OCI-LY1 (cell line): ENCODE measurements around the gene APPL1.

Source experiments
- H2AFZ ChIP-seq: fragments of 200-600 bp; sonication (generic), shearing (Covaris generic); 2 replicates; pipeline ENCODE4 v1.6.0; 2014; ENCODE audit warnings: antibody characterized with exemption, mild to moderate bottlenecking, low read length
- H3F3A ChIP-seq: fragments of 200-600 bp; sonication (generic), shearing (Covaris generic); 2 replicates; pipeline ENCODE4 v1.6.0; 2014; ENCODE audit warnings: mild to moderate bottlenecking, antibody characterized with exemption, low read length, moderate library complexity; ENCODE audit not compliant: insufficient read depth
- H3K27ac ChIP-seq: fragments of 200-600 bp; sonication (generic); 2 replicates; pipeline ENCODE4 v1.5.1; 2014; ENCODE audit warnings: low read length, mixed run types, mild to moderate bottlenecking, low read depth; ENCODE audit not compliant: poor library complexity, severe bottlenecking
- H3K27me3 ChIP-seq: fragments of 200-600 bp; sonication (generic); 2 replicates; pipeline ENCODE4 v1.6.0; 2014; ENCODE audit warnings: antibody characterized with exemption, mild to moderate bottlenecking, low read length, moderate library complexity; ENCODE audit not compliant: insufficient read depth
- H3K36me3 ChIP-seq: fragments of 200-600 bp; sonication (generic); 2 replicates; pipeline ENCODE4 v1.6.1; 2014; ENCODE audit warnings: mild to moderate bottlenecking, antibody characterized with exemption, low read length, moderate library complexity, mixed read lengths; ENCODE audit not compliant: insufficient read depth
- H3K4me1 ChIP-seq: fragments of 200-600 bp; sonication (generic); 2 replicates; pipeline ENCODE4 v1.5.1; 2014; ENCODE audit warnings: mild to moderate bottlenecking, low read length, moderate library complexity; ENCODE audit not compliant: insufficient read depth, severe bottlenecking
- H3K4me2 ChIP-seq: fragments of 200-600 bp; sonication (generic), shearing (Covaris generic); 2 replicates; pipeline ENCODE4 v1.6.1; 2014; ENCODE audit warnings: low read length
- H3K4me3 ChIP-seq: fragments of 200-600 bp; sonication (generic); 2 replicates; pipeline ENCODE4 v1.5.1; 2014; ENCODE audit warnings: low read length, low read depth, mild to moderate bottlenecking, mixed read lengths; ENCODE audit not compliant: poor library complexity, severe bottlenecking
- H3K79me2 ChIP-seq: fragments of 200-600 bp; shearing (Covaris generic); 2 replicates; pipeline ENCODE4 v1.6.1; 2016; ENCODE audit warnings: mixed run types, low read length, mixed read lengths; ENCODE audit not compliant: insufficient read depth
- H3K9ac ChIP-seq: fragments of 200-600 bp; sonication (generic), shearing (Covaris generic); 2 replicates; pipeline ENCODE4 v1.6.1; 2014; ENCODE audit warnings: mild to moderate bottlenecking, low read length, mixed read lengths
- H3K9me2 ChIP-seq: fragments of 200-600 bp; sonication (generic), shearing (Covaris generic); 2 replicates; pipeline ENCODE4 v1.6.1; 2014; ENCODE audit warnings: low read depth, mild to moderate bottlenecking, low read length, mixed read lengths
- H3K9me3 ChIP-seq: fragments of 200-600 bp; shearing (Covaris generic); 2 replicates; pipeline ENCODE4 v1.6.1; 2014; ENCODE audit warnings: low read length, mixed read lengths
- H4K20me1 ChIP-seq: fragments of 200-600 bp; sonication (generic), shearing (Covaris generic); 2 replicates; pipeline ENCODE4 v1.6.0; 2016; ENCODE audit warnings: mild to moderate bottlenecking, low read length; ENCODE audit not compliant: insufficient read depth
- CTCF ChIP-seq: fragments of 200-600 bp; sonication (generic), shearing (Covaris generic); IDR thresholded peaks from 2 replicates; pipeline ENCODE4 v1.5.1; 2017; ENCODE audit warnings: mild to moderate bottlenecking, antibody characterized with exemption, low read length, moderate library complexity, mixed read lengths
- EZH2 ChIP-seq: fragments of 200-600 bp; sonication (generic), shearing (Covaris generic); IDR thresholded peaks from 2 replicates; pipeline ENCODE4 v1.8.0; 2017; ENCODE audit warnings: borderline replicate concordance, mixed run types, mild to moderate bottlenecking, antibody characterized with exemption, low read length, moderate library complexity, mixed read lengths

Gene APPL1

GRCh38 chr3:57287205-57287604 lies 59.7 kb downstream of the APPL1 start:
- Histone ChIP-seq H3K36me3 (no peaks in the 10 kb centered on the region), H3K9me2 (no peaks in the 10 kb centered on the region), H3K27ac (no peak overlapping the region), H3K9ac (no peak overlapping the region), H3K4me2 (no peak overlapping the region), H4K20me1 (no peaks in the 10 kb centered on the region), H3F3A (no peaks in the 10 kb centered on the region), H3K27me3 (no peaks in the 10 kb centered on the region), H2AFZ (no peak overlapping the region), H3K4me1 (no peaks in the 10 kb centered on the region), H3K79me2 (no peaks in the 10 kb centered on the region), H3K9me3 (0 out of 2 replicates have a peak, but pooled peaks cover 4% of the 10 kb centered on the region), H3K4me3 (no peak overlapping the region)
- no peak for TF ChIP-seq CTCF
- no peak for TF ChIP-seq EZH2

GRCh38 chr3:57288403-57288802 lies 60.9 kb downstream of the APPL1 start:
- Histone ChIP-seq H4K20me1 (no peaks in the 10 kb centered on the region), H3K36me3 (no peaks in the 10 kb centered on the region), H3K27me3 (no peaks in the 10 kb centered on the region), H3K9me2 (no peaks in the 10 kb centered on the region), H2AFZ (no peak overlapping the region), H3K9me3 (0 out of 2 replicates have a peak, but pooled peaks cover 4% of the 10 kb centered on the region), H3F3A (no peaks in the 10 kb centered on the region), H3K9ac (no peak overlapping the region), H3K4me3 (no peak overlapping the region), H3K79me2 (no peaks in the 10 kb centered on the region), H3K4me2 (no peak overlapping the region), H3K4me1 (no peaks in the 10 kb centered on the region), H3K27ac (no peak overlapping the region)
- TF ChIP-seq CTCF (no peak), EZH2 (no peak)

GRCh38 chr3:57292159-57292896 lies 64.8 kb downstream of the APPL1 start, which contains the start of gene ASB14:
Gene ASB14, minus strand, starts transcription at chr3:57292685. Its CDS starts 652 bp downstream, at chr3:57292033.
- Histone ChIP-seq H3K9ac (no peak within 1 kb of the TSS), H3K27ac (no peak within 1 kb of the TSS), H3K9me3 (no peaks in the 10 kb centered on the region), H2AFZ (no peak within 1 kb of the TSS), H3F3A (no peaks in the 10 kb centered on the region), H3K79me2 (no peaks in the 10 kb centered on the region), H4K20me1 (no peaks in the 10 kb centered on the region), H3K36me3 (no peaks in the 10 kb centered on the region), H3K27me3 (no peaks in the 10 kb centered on the region), H3K4me1 (no peaks in the 10 kb centered on the region), H3K4me3 (no peak within 1 kb of the TSS), H3K9me2 (no peaks in the 10 kb centered on the region), H3K4me2 (no peak within 1 kb of the TSS)
- no peak for TF ChIP-seq CTCF
- no peak for TF ChIP-seq EZH2
